H4 (cell line): ENCODE results near the gene CABLES1. TPM values are rescaled to one million over a fixed set of nuclear protein-coding genes. Genes with fewer than 3 reads are reported as not detected.
"Not testable (repeated sequence)": the region's sequence is repeated elsewhere in the genome, so short reads cannot be mapped to it uniquely, and the experiment has no call there.

Experiments
- DNase-seq: peaks from one replicate; pipeline ENCODE4 v3.0.0-alpha.2; 2015; ENCODE audit warnings: low spot score
- total RNA-seq: library from RNA; depleted of rRNA; stranded (reverse); fragments of >200 nt; shearing (Covaris generic); gene quantifications from 2 replicates; pipeline ENCODE4 v1.2.3, GENCODE V29; 2014

CABLES1 gene
- total RNA-seq, 1 experiment from 2014 or later = 9.6 TPM

GRCh38 chr18:23241833-23242496 is 106.7 kb downstream of the CABLES1 start:
- not testable (repeated sequence) for DNase-seq

- no peak for DNase-seq
Measured at GRCh38 chr18:23243178-23243577, 107.9 kb downstream of the CABLES1 start.

- no peak for DNase-seq
Measured at GRCh38 chr18:23243816-23244215, 108.5 kb downstream of the CABLES1 start.

GRCh38 chr18:23244401-23244800 is 109.1 kb downstream of the CABLES1 start:
- no peak for DNase-seq

- no peak for DNase-seq
Measured at GRCh38 chr18:23245461-23245860, 110.2 kb downstream of the CABLES1 start.

- DNase-seq = no peak
Measured at GRCh38 chr18:23247331-23247730, 112.0 kb downstream of the CABLES1 start.

- no peak for DNase-seq
Measured at GRCh38 chr18:23247896-23248295, 112.6 kb downstream of the CABLES1 start.

GRCh38 chr18:23248826-23249225 is 113.5 kb downstream of the CABLES1 start:
- no peak for DNase-seq

- DNase-seq = no peak
Measured at GRCh38 chr18:23249348-23249747, 114.1 kb downstream of the CABLES1 start.

GRCh38 chr18:23250893-23251656 is 115.8 kb downstream of the CABLES1 start:
- DNase-seq = no peak

- DNase-seq = no peak
Measured at GRCh38 chr18:23253630-23254029, 118.3 kb downstream of the CABLES1 start.

- no peak for DNase-seq
Measured at GRCh38 chr18:23257137-23257536, 121.9 kb downstream of the CABLES1 start.

- DNase-seq = peak; percentile 49
Measured at GRCh38 chr18:23257686-23258565, 122.6 kb downstream of the CABLES1 start.

- DNase-seq = no peak
Measured at GRCh38 chr18:23258566-23259469, 123.5 kb downstream of the CABLES1 start.

- peak; percentile 89 for DNase-seq
Measured at GRCh38 chr18:23259701-23260681, 124.7 kb downstream of the CABLES1 start.

- DNase-seq = no peak
Measured at GRCh38 chr18:23260926-23261590, 125.8 kb downstream of the CABLES1 start.

- no peak for DNase-seq
Measured at GRCh38 chr18:23263551-23264235, 128.4 kb downstream of the CABLES1 start.

GRCh38 chr18:23265682-23266399 is 130.6 kb downstream of the CABLES1 start:
- DNase-seq = no peak
